ENCODE results near the gene USP49. TPM values are rescaled to one million over a fixed set of nuclear protein-coding genes. Genes with fewer than 3 reads are reported as not detected.

USP49 gene
- total and polyA plus RNA-seq, 10 of the 15 experiments (the other 5 are each of a cell fraction or from before 2014, with no cell fraction given) = 1.0 to 7.7 (median 4.3) TPM

GRCh38 chr6:41786451-41787218 is 108.5 kb downstream of the USP49 start (continued):
- TF ChIP-seq STAT1 (conservative IDR thresholded peaks at IDR 0.05) (no peak), FOXM1 (IDR thresholded peaks at IDR 0.05; ENCODE audit: low read depth, low read length) (no peak), JUNB (IDR thresholded peaks at IDR 0.05) (no peak), BCLAF1 (IDR thresholded peaks at IDR 0.05) (0 out of 2 replicates have a peak, but pooled peaks have one; percentile 17), USF1 (IDR thresholded peaks at IDR 0.05; ENCODE audit: borderline replicate concordance, extremely low read length, insufficient read depth, low read depth, low read length) (no peak), CHD1 (IDR thresholded peaks at IDR 0.05; ENCODE audit: low read depth, low read length) (no peak), CUX1 (IDR thresholded peaks at IDR 0.05; ENCODE audit: insufficient replicate concordance, low read depth, low read length) (no peak), ZNF622 (IDR thresholded peaks at IDR 0.05) (no peak), POLR2A (IDR thresholded peaks at IDR 0.05; ENCODE audit: low read depth, low read length) (no peak; the same call in none of the 2 replicates), SMARCA5 (IDR thresholded peaks at IDR 0.05) (peak; percentile 96), TCF3 (IDR thresholded peaks at IDR 0.05; ENCODE audit: borderline replicate concordance, insufficient read depth, low read depth, low read length) (no peak), SMC3 (IDR thresholded peaks at IDR 0.05; ENCODE audit: borderline replicate concordance, low read length) (peak; percentile 49; the same call in 1 of the 2 replicates), ZZZ3 (IDR thresholded peaks at IDR 0.05; ENCODE audit: control insufficient read depth, insufficient read length, low read depth) (no peak), CEBPZ (IDR thresholded peaks at IDR 0.05; ENCODE audit: low read depth, low read length) (no peak), ZNF274 (IDR thresholded peaks at IDR 0.05; ENCODE audit: insufficient read depth, insufficient read length) (no peak), EZH2 (IDR thresholded peaks at IDR 0.05; ENCODE audit: borderline replicate concordance, control insufficient read depth, low read depth, low read length) (no peak), NFYB (IDR thresholded peaks at IDR 0.05; ENCODE audit: insufficient read depth, low read depth, low read length) (no peak)

All from GM12878 (cell line).